PC-9 (cell line): ENCODE results near the gene AKT1S1. TPM values are rescaled to one million over a fixed set of nuclear protein-coding genes. Genes with fewer than 3 reads are reported as not detected.

Source experiments
- BruUV-seq: library from RNA; stranded (reverse); fragments of 400-500 nt; replicated peaks from 2 replicates; lab custom pipeline; 2021; lab: Mats Ljungman, UMichigan
- CTCF ChIA-PET: fragments of 300-600 bp; sonication (Branson Sonifier 250); formaldehyde crosslinking; loops from one replicate; lab custom pipeline; 2022; ENCODE audit warnings: antibody characterized with exemption; lab: Charles Lee
- POLR2A ChIA-PET: fragments of 300-600 bp; sonication (Branson Sonifier 250); formaldehyde crosslinking; loops from one replicate; lab custom pipeline; 2022; ENCODE audit warnings: antibody characterized with exemption; ENCODE audit not compliant: unreplicated experiment; lab: Charles Lee
- DNase-seq, 2 experiments: peaks; one replicate each; pipeline versions ENCODE4 v3.0.0 to v3.0.0-alpha.2; 2015 to 2022; ENCODE audit warnings: mixed read lengths in 1 of 2
- H2AFZ ChIP-seq: fragments of 200-600 bp; sonication (generic); 2 replicates; pipeline ENCODE4 v1.8.1; 2017; ENCODE audit warnings: antibody characterized with exemption
- H3F3A ChIP-seq: fragments of 200-600 bp; sonication (generic); 2 replicates; pipeline ENCODE4 v1.8.1; 2017; ENCODE audit warnings: antibody characterized with exemption, mild to moderate bottlenecking, low read depth; ENCODE audit not compliant: insufficient read depth
- H3K27ac ChIP-seq: fragments of 200-600 bp; sonication (generic); 2 replicates; pipeline ENCODE4 v1.6.1; 2016; ENCODE audit warnings: mixed run types
- H3K27me3 ChIP-seq: fragments of 200-600 bp; sonication (generic); 2 replicates; pipeline ENCODE4 v1.6.1; 2016; ENCODE audit warnings: low read depth, mixed run types; ENCODE audit not compliant: insufficient read depth
- H3K36me3 ChIP-seq: fragments of 200-600 bp; sonication (generic); 2 replicates; pipeline ENCODE4 v1.6.1; 2016; ENCODE audit warnings: low read depth, mixed run types
- H3K4me1 ChIP-seq: fragments of 200-600 bp; sonication (generic); replicated peaks from 2 replicates; pipeline ENCODE4 v1.6.1; 2016; ENCODE audit warnings: mixed run types; ENCODE audit not compliant: insufficient read depth
- H3K4me2 ChIP-seq: fragments of 200-600 bp; sonication (generic); 2 replicates; pipeline ENCODE4 v1.6.1; 2017; ENCODE audit warnings: mixed run types
- H3K4me3 ChIP-seq: fragments of 200-600 bp; sonication (generic); 2 replicates; pipeline ENCODE4 v1.6.1; 2016; ENCODE audit warnings: mixed run types
- H3K79me2 ChIP-seq: fragments of 200-600 bp; sonication (generic); 2 replicates; pipeline ENCODE4 v1.6.1; 2017; ENCODE audit warnings: low read depth, mixed run types
- H3K9me2 ChIP-seq: fragments of 200-600 bp; sonication (generic); 2 replicates; pipeline ENCODE4 v1.8.1; 2017; ENCODE audit warnings: mild to moderate bottlenecking; ENCODE audit not compliant: insufficient read depth
- H3K9me3 ChIP-seq: fragments of 200-600 bp; sonication (generic); 2 replicates; pipeline ENCODE4 v1.8.1; 2016; ENCODE audit warnings: low read depth; ENCODE audit not compliant: insufficient read depth
- H4K20me1 ChIP-seq: fragments of 200-600 bp; sonication (generic); 2 replicates; pipeline ENCODE4 v1.8.1; 2017; ENCODE audit not compliant: insufficient read depth
- EZH2 ChIP-seq: fragments of 200-600 bp; sonication (generic); IDR thresholded peaks from 2 replicates; pipeline ENCODE4 v1.8.0; 2017; ENCODE audit warnings: antibody characterized with exemption, low read depth
- intact Hi-C: fragments of 100-400 bp; cut with micrococcal nuclease; formaldehyde crosslinking; loops from one replicate; pipeline ENCODE4 v1.10.0; 2022; ENCODE audit not compliant: unreplicated experiment
- total RNA-seq: library from RNA; stranded (reverse); gene quantifications from 2 replicates; pipeline ENCODE4 v1.2.3, GENCODE V29; 2021
- TF ChIP-seq, protein P1 (sequence below): fragments of 200-600 bp; sonication (generic); conservative IDR thresholded peaks from 2 replicates; pipeline ENCODE4 v1.6.1; 2017; ENCODE audit warnings: mixed run types, antibody characterized with exemption, mild to moderate bottlenecking, moderate library complexity

AKT1S1 gene
- total RNA-seq, 1 experiment from 2014 or later = 143 TPM

DNA sequence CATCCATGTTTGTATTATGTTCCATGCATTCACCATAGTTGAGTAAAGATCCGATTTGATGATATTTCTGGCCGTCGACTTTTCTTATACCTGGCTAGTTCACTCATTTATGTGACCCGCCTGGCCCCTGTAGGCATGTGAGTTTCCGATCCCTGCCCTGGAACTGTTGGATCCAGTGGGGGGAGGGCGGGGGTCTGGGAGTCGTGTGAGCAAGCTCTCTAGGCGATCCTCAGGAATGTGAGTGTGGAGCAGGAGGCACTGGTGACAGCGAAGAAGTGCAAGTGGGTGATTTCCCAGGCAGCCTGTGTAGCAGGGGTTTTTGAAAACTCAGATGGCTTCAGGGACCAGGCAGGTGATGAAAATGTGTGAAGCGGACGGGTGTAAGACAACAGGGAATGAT is 36.8 kb downstream of the AKT1S1 start:
- Histone ChIP-seq H3K9me3 (no peaks in the 10 kb centered on the region), H3K79me2 (no peaks in the 10 kb centered on the region), H3K36me3 (peaks cover 19% of the 10 kb centered on the region), H3K4me1 (no peaks in the 10 kb centered on the region), H3K4me2 (no peak overlapping the region), H3K27me3 (no peaks in the 10 kb centered on the region), H3K4me3 (no peak overlapping the region), H3K9me2 (no peaks in the 10 kb centered on the region), H4K20me1 (peaks cover 11% of the 10 kb centered on the region; the same call in 1 of the 2 replicates), H3K27ac (no peak overlapping the region), H2AFZ (no peak overlapping the region), H3F3A (peaks cover 21% of the 10 kb centered on the region)
- POLR2A ChIA-PET = no interaction called here
- BruUV-seq = no TSS peak
- CTCF ChIA-PET = interaction anchor here (0.6 kb wide), 1 partner anchor 10 kb away, joined by 6 read pairs; no protein-coding TSS in a partner anchor
- intact Hi-C loops = no loop called here
- TF ChIP-seq EZH2 = no peak
- TF ChIP-seq, protein P1, sequence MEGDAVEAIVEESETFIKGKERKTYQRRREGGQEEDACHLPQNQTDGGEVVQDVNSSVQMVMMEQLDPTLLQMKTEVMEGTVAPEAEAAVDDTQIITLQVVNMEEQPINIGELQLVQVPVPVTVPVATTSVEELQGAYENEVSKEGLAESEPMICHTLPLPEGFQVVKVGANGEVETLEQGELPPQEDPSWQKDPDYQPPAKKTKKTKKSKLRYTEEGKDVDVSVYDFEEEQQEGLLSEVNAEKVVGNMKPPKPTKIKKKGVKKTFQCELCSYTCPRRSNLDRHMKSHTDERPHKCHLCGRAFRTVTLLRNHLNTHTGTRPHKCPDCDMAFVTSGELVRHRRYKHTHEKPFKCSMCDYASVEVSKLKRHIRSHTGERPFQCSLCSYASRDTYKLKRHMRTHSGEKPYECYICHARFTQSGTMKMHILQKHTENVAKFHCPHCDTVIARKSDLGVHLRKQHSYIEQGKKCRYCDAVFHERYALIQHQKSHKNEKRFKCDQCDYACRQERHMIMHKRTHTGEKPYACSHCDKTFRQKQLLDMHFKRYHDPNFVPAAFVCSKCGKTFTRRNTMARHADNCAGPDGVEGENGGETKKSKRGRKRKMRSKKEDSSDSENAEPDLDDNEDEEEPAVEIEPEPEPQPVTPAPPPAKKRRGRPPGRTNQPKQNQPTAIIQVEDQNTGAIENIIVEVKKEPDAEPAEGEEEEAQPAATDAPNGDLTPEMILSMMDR = no peak
- DNase-seq = no peak

DNA sequence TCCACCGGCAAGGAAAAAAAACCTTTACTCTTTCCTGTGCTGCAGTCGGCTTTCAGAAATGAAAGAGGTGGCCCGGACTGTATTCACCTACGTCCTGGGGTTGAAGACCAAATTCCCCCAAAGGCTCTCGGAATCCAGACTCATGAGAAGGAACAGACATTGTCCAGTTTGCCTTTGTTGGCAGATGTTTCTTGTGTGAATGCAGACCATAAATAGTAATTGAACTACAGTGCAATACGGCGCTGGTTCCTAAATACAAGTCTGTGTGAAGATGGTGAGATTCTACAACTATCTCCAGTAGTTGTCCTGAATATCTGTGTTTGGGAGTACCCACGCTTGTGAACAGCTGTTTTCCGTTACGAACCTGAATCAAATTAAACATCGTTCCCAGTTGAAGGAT is 37.4 kb downstream of the AKT1S1 start:
- Histone ChIP-seq H3K36me3 (peaks cover 19% of the 10 kb centered on the region), H3K9me2 (no peaks in the 10 kb centered on the region), H3K4me2 (no peak overlapping the region), H3K4me3 (no peak overlapping the region), H3K27me3 (no peaks in the 10 kb centered on the region), H2AFZ (no peak overlapping the region), H4K20me1 (peaks cover 11% of the 10 kb centered on the region; the same call in 1 of the 2 replicates), H3K79me2 (no peaks in the 10 kb centered on the region), H3K4me1 (no peaks in the 10 kb centered on the region), H3F3A (peaks cover 21% of the 10 kb centered on the region), H3K27ac (no peak overlapping the region), H3K9me3 (no peaks in the 10 kb centered on the region)
- DNase-seq = no peak
- BruUV-seq = no TSS peak
- ChIA-PET CTCF (no interaction called here), POLR2A (no interaction called here)
- intact Hi-C loops = no loop called here
- no peak for TF ChIP-seq EZH2
- TF ChIP-seq, protein P1 = no peak

DNA sequence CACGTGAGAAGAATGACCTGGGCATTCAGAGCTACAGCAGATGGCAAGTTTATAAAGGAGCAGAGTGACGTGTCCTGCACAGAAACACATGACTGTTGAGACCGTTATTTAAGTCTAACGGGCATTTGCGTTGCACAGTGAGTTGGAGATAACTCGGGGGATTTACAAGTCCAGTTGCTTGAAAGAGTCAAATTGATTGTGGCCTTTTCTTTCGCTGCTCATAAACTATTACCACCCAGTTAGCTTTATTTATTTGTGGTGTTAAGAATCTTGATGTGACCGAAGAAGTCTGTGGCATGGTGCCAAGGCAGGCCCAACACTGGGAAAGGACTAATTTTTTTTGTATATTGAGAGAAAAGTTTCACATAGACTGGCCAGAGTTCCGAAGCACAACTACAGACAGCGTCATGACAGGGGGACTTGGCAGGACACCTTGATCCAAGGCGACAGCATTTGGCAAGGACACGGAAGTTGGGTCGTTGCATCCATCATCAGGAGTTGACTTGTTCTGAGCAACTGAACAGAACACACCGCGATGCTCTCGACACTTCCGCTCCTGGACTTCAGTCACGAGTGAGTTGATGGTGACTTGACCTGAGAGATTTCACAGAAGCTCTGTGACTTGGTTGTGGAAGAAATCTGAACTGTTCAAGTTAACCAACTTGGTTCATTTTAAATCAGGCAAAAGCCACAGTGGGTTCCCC is 38.1 kb downstream of the AKT1S1 start:
- Histone ChIP-seq H3K4me1 (no peaks in the 10 kb centered on the region), H3K9me2 (no peaks in the 10 kb centered on the region), H2AFZ (no peak overlapping the region), H3K79me2 (no peaks in the 10 kb centered on the region), H3K27me3 (no peaks in the 10 kb centered on the region), H3K27ac (no peak overlapping the region), H4K20me1 (peaks cover 11% of the 10 kb centered on the region; the same call in 1 of the 2 replicates), H3K36me3 (peaks cover 19% of the 10 kb centered on the region), H3K4me2 (no peak overlapping the region), H3K9me3 (no peaks in the 10 kb centered on the region), H3F3A (peaks cover 21% of the 10 kb centered on the region), H3K4me3 (no peak overlapping the region)
- intact Hi-C loops = no loop called here
- CTCF ChIA-PET = no interaction called here
- BruUV-seq = no TSS peak
- POLR2A ChIA-PET = no interaction called here
- DNase-seq = no peak
- TF ChIP-seq EZH2 = no peak
- TF ChIP-seq, protein P1 = no peak
